OCI-LY3 (cell line): ENCODE results near the gene HBQ1.

Experiments
- H2AFZ ChIP-seq: fragments of 200-600, 300-600 bp; shearing (Covaris generic); 2 replicates; pipeline ENCODE4 v1.6.0; 2014; ENCODE audit warnings: antibody characterized with exemption, low read depth, low read length
- H3K27ac ChIP-seq: fragments of 200-600, 300-600 bp; sonication (generic); 2 replicates; pipeline ENCODE4 v1.5.1; 2014; ENCODE audit warnings: mild to moderate bottlenecking, low read length, moderate library complexity, mixed read lengths
- H3K27me3 ChIP-seq: fragments of 200-600, 300-600 bp; sonication (generic); 2 replicates; pipeline ENCODE4 v1.6.1; 2014; ENCODE audit warnings: low read depth, low read length, mixed read lengths
- H3K36me3 ChIP-seq: fragments of 200-600, 300-600 bp; sonication (generic); replicated peaks from 2 replicates; pipeline ENCODE3; 2014; ENCODE audit warnings: low read depth, low read length, mixed read lengths
- H3K4me1 ChIP-seq: fragments of 300-600, 200-600 bp; sonication (generic); 2 replicates; pipeline ENCODE4 v1.6.1; 2014; ENCODE audit warnings: low read length, mixed read lengths
- H3K4me2 ChIP-seq: fragments of 200-600, 300-600 bp; sonication (generic); 2 replicates; pipeline ENCODE4 v1.6.1; 2014; ENCODE audit warnings: low read length, mixed read lengths
- H3K4me3 ChIP-seq: fragments of 300-600, 200-600 bp; sonication (generic); 2 replicates; pipeline ENCODE4 v1.5.1; 2014; ENCODE audit warnings: antibody characterized with exemption, mild to moderate bottlenecking, low read length, moderate library complexity
- H3K79me2 ChIP-seq: fragments of 300-600, 200-600 bp; shearing (Covaris generic); 2 replicates; pipeline ENCODE4 v1.6.1; 2014; ENCODE audit warnings: mild to moderate bottlenecking, low read length, mixed read lengths
- H3K9ac ChIP-seq: fragments of 300-600, 200-600 bp; shearing (Covaris generic); 2 replicates; pipeline ENCODE4 v1.6.0; 2014; ENCODE audit warnings: mild to moderate bottlenecking, low read length, moderate library complexity
- H3K9me3 ChIP-seq: fragments of 200-600, 300-600 bp; shearing (Covaris generic); 2 replicates; pipeline ENCODE4 v1.6.1; 2014; ENCODE audit warnings: low read length, mixed read lengths; ENCODE audit not compliant: insufficient read depth
- H4K20me1 ChIP-seq: fragments of 200-600, 300-600 bp; sonication (generic); 2 replicates; pipeline ENCODE4 v1.6.1; 2016; ENCODE audit warnings: low read length, mixed read lengths; ENCODE audit not compliant: insufficient read depth
- CTCF ChIP-seq: fragments of 200-600, 300-600 bp; sonication (generic); IDR thresholded peaks from 2 replicates; pipeline ENCODE4 v1.5.1; 2014; ENCODE audit warnings: antibody characterized with exemption, low read length, low read depth
- EZH2phosphoT487 ChIP-seq: fragments of 200-600 bp; shearing (Covaris generic); IDR thresholded peaks from 2 replicates; pipeline ENCODE4 v1.6.1; 2018; ENCODE audit warnings: antibody characterized with exemption, mixed run types, low read depth

The HBQ1 gene

GRCh38 chr16:188674-189073 lies 8.4 kb downstream of the HBQ1 start:
- H3K4me1 ChIP-seq = no peaks in the 10 kb centered on the region
- H3K79me2 ChIP-seq = no peaks in the 10 kb centered on the region
- no peaks in the 10 kb centered on the region for H3K27me3 ChIP-seq
- H4K20me1 ChIP-seq = no peaks in the 10 kb centered on the region
- no peak overlapping the region for H3K27ac ChIP-seq
- no peak overlapping the region for H3K4me3 ChIP-seq
- H3K4me2 ChIP-seq = no peak overlapping the region
- no peak overlapping the region for H3K9ac ChIP-seq
- H3K36me3 ChIP-seq = peaks cover 35% of the 10 kb centered on the region
- no peaks in the 10 kb centered on the region for H3K9me3 ChIP-seq
- H2AFZ ChIP-seq = no peak overlapping the region
- TF ChIP-seq EZH2phosphoT487 (no peak), CTCF (peak; percentile 40)

- Histone ChIP-seq H3K9me3 (no peaks in the 10 kb centered on the region), H3K9ac (no peak overlapping the region), H3K36me3 (peaks cover 37% of the 10 kb centered on the region), H3K4me1 (no peaks in the 10 kb centered on the region), H4K20me1 (no peaks in the 10 kb centered on the region), H3K4me3 (no peak overlapping the region), H3K79me2 (no peaks in the 10 kb centered on the region), H3K27ac (no peak overlapping the region), H3K27me3 (no peaks in the 10 kb centered on the region), H3K4me2 (no peak overlapping the region), H2AFZ (no peak overlapping the region)
- TF ChIP-seq CTCF = no peak
- TF ChIP-seq EZH2phosphoT487 = no peak
These were observed 9.4 kb downstream of the HBQ1 start for GRCh38 chr16:189604-190186.

GRCh38 chr16:191831-192230 lies 11.6 kb downstream of the HBQ1 start:
- no peaks in the 10 kb centered on the region for H3K4me1 ChIP-seq
- no peak overlapping the region for H2AFZ ChIP-seq
- H4K20me1 ChIP-seq = no peaks in the 10 kb centered on the region
- H3K9me3 ChIP-seq = no peaks in the 10 kb centered on the region
- TF ChIP-seq CTCF (no peak), EZH2phosphoT487 (no peak)
- H3K4me3 ChIP-seq = no peak overlapping the region
- H3K79me2 ChIP-seq = no peaks in the 10 kb centered on the region
- H3K27me3 ChIP-seq = no peaks in the 10 kb centered on the region
- no peak overlapping the region for H3K9ac ChIP-seq
- no peak overlapping the region for H3K27ac ChIP-seq
- H3K36me3 ChIP-seq = peaks cover 45% of the 10 kb centered on the region
- no peak overlapping the region for H3K4me2 ChIP-seq

- Histone ChIP-seq H3K79me2 (no peaks in the 10 kb centered on the region), H3K4me2 (no peak overlapping the region), H2AFZ (no peak overlapping the region), H3K27ac (no peak overlapping the region), H3K4me3 (no peak overlapping the region), H3K9me3 (no peaks in the 10 kb centered on the region), H3K9ac (no peak overlapping the region), H4K20me1 (no peaks in the 10 kb centered on the region), H3K36me3 (peaks cover 44% of the 10 kb centered on the region), H3K27me3 (no peaks in the 10 kb centered on the region), H3K4me1 (no peaks in the 10 kb centered on the region)
- TF ChIP-seq EZH2phosphoT487 (no peak), CTCF (no peak)
These were observed 12.4 kb downstream of the HBQ1 start for GRCh38 chr16:192686-193085.
